CD4-positive, alpha-beta T cell treated with Interleukin-15 for 1 hour (primary cell): ENCODE results near the gene CSPG4.
A peak's percentile ranks its signal among the peaks of the same experiment; 100 is the strongest.
"Not testable (repeated sequence)": the region's sequence is repeated elsewhere in the genome, so short reads cannot be mapped to it uniquely, and the experiment has no call there.

Experiments
- DNase-seq: peaks from one replicate; pipeline ENCODE4 v3.0.0-alpha.2; 2020

Gene CSPG4, protein sequence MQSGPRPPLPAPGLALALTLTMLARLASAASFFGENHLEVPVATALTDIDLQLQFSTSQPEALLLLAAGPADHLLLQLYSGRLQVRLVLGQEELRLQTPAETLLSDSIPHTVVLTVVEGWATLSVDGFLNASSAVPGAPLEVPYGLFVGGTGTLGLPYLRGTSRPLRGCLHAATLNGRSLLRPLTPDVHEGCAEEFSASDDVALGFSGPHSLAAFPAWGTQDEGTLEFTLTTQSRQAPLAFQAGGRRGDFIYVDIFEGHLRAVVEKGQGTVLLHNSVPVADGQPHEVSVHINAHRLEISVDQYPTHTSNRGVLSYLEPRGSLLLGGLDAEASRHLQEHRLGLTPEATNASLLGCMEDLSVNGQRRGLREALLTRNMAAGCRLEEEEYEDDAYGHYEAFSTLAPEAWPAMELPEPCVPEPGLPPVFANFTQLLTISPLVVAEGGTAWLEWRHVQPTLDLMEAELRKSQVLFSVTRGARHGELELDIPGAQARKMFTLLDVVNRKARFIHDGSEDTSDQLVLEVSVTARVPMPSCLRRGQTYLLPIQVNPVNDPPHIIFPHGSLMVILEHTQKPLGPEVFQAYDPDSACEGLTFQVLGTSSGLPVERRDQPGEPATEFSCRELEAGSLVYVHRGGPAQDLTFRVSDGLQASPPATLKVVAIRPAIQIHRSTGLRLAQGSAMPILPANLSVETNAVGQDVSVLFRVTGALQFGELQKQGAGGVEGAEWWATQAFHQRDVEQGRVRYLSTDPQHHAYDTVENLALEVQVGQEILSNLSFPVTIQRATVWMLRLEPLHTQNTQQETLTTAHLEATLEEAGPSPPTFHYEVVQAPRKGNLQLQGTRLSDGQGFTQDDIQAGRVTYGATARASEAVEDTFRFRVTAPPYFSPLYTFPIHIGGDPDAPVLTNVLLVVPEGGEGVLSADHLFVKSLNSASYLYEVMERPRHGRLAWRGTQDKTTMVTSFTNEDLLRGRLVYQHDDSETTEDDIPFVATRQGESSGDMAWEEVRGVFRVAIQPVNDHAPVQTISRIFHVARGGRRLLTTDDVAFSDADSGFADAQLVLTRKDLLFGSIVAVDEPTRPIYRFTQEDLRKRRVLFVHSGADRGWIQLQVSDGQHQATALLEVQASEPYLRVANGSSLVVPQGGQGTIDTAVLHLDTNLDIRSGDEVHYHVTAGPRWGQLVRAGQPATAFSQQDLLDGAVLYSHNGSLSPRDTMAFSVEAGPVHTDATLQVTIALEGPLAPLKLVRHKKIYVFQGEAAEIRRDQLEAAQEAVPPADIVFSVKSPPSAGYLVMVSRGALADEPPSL (N-terminal part only)

DNA sequence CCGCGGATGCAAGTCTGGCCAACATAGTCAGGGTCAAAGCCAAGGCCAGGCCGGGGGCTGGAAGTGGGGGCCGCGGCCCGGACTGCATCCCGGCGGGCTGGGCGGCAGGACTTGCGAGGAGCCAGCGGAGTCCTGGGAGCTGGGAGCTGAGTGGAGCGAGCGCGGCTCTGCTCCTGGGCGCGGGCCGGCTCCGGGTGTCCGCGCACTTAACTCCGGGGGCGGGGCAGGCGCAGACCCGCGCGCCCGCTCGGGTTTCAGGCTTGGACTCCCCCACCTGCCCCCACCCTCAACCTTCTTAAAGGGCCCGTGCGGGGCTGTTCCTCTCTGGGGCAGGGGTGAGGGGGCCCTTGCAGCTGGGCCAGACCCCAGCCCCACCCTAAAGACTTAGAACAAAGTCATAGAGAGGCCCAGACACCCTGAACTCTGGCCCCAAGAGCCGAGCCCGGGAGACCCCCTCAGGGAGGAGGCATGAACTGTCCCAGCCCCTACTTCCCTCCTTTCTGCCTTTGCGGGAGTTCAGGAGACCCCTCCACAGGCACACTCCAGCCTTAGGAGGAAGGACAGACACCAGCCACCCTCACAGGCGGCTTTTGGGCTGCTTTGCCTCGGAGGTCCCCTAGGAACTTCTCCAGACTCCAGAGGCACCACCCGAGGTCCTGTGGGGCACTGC is at the start of gene CSPG4:
Gene CSPG4, minus strand, starts transcription at position 181 of the 670 bp plus-strand sequence. Its CDS starts 93 bp downstream, at position 88.
- no peak for DNase-seq

GRCh38 chr15:75762357-75762718 is 49.7 kb upstream of the CSPG4 start:
- DNase-seq, result not testable (repeated sequence)

- no peak for DNase-seq
Measured at GRCh38 chr15:75761446-75762356, 49.1 kb upstream of the CSPG4 start.

DNA sequence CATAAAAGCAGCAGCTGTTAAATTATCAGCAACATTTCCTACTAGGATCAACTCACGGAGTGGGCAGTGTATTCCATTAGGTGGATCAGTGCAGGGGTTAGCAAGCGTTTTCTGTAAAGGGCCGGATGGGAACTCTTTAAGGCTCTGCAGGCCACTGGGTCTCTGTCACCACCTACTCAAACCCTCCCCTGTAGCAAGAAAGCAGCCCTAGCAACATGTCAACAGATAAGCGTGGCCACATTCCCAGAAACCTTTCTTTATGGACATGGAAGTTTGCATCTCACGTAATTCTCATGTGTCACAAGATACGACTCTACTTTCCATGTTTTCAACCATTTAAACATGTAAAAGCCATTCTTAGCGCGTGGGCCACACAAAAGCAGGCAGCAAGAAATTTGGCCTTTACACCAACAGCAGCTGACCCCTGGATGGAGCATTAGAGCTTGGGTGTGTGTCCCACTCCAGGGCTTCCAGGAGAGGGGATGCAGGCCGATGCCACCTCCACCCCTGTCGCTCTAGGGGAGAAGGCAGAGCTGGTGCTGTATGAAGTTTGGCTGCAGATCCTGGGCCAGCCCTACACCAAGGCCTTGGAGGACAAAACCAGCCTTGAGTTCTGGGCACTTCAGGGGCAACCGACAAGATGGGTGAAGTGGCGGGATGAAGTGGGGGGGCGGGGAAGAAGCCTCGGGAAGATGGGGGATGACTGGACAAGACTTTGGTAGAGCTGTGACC is 48.2 kb upstream of the CSPG4 start:
- DNase-seq, result no peak

DNA sequence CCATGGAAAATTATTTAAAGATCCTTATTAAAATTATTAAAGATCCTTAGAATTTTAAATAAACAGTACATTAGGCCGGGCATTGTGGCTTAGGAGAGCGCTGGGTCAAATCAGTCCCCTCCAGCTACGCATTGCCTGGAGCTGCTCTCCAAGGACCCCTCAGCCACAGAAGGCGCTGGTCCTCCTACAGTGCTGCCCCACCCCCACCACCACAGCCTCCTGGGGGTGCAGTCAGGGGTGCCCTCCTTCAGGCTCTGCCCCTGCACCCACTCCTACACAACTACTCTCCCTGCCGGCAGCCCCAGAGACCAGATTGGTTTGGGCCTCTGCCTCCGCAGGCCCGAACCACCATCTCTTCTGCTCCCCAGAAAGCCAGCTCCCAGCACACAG is 47.5 kb upstream of the CSPG4 start:
- DNase-seq, result not testable (repeated sequence)

DNA sequence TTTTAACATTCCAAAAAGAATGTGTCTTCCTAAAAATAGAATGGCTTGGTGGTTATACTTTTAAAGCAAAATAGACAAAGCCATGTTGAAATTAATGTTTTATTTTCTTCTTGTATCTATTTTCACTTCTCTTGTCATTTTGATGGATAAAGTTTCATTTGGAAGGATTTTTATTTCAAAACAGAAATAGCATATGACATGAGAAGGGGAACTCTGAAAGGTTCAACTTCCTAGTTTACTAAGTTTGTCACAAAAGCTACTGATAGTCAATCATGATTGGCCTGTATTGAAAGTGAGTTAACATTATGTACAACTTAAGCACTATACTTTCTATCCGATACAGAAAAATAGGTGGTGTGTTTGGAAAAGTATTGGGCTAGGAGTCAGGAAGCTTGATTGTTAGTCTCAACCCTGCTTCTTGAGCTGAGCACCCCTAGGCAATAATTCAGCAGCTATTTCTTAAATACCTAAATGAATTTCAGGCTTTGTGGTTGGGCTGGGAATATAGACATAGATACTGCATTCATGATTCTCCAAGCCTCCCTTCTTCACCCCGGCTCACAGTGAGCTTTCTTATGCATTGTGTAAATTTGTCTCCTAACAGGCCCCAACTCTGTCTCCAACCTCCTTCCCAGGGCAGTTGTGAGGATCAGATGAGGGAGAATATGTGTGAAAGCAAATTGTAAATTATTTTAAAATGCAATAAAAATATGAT is 46.9 kb upstream of the CSPG4 start:
- DNase-seq, result no peak

DNA sequence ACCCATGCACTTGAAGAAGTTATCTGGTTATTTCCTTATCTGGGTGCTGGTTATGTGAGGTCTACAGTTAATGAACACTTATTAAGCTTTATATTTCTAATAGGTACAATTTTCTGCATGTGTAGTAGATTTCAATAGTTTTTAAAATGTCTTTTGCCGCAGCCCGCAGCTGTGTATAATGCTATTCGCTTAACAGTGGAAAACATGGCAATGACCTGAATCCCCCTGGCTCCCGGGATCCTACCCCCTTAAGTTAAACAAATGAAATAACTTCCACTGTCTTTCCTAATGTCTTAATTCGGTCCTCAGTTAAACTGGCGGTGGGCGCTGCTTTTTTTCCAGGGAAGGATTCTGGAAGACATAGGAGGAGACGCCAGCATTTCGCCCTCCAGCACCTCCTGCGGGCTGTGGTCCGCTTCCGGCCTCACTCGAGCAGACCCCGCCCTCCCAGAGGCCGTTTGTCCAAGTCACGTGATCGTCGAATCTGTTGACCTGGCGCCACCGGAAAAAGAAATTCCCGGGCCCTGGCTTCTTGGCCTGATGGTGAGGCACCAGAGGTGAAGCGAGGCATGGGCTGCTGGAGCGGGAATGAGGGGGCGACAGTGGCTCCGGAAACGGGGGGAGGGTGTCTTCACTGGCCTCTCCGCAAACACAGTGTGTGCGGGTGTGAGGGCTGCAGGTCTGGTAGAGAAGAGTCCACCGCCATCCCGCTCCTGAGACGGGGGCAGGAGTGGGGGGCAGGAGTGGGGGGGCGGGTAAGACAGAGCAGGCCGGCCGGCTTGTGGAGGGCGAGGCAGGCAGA is 45.6 kb upstream of the CSPG4 start:
- peak; percentile 57 for DNase-seq

DNA sequence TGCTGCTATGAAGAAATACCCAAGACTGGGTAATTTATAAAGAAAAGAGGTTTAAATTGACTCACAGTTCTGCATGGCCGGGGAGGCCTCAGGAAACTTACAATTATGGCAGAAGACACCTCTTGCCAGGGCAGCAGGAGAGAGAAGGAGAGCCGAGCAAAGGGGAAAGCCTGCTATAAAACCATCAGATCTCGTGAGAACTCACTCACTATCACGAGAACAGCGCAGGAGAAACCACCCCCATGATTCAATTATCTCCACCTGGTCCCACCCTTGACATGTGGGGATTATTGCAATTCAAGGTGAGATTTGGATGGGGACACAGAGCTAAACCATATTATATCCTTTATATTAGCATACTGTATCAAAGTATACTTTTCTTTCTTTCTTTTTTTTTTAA is 42.2 kb upstream of the CSPG4 start:
- DNase-seq, result not testable (repeated sequence)

- DNase-seq, result no peak
Measured at GRCh38 chr15:75753145-75753544, 40.5 kb upstream of the CSPG4 start.

- DNase-seq, result no peak
Measured at GRCh38 chr15:75751891-75752290, 39.2 kb upstream of the CSPG4 start.

DNA sequence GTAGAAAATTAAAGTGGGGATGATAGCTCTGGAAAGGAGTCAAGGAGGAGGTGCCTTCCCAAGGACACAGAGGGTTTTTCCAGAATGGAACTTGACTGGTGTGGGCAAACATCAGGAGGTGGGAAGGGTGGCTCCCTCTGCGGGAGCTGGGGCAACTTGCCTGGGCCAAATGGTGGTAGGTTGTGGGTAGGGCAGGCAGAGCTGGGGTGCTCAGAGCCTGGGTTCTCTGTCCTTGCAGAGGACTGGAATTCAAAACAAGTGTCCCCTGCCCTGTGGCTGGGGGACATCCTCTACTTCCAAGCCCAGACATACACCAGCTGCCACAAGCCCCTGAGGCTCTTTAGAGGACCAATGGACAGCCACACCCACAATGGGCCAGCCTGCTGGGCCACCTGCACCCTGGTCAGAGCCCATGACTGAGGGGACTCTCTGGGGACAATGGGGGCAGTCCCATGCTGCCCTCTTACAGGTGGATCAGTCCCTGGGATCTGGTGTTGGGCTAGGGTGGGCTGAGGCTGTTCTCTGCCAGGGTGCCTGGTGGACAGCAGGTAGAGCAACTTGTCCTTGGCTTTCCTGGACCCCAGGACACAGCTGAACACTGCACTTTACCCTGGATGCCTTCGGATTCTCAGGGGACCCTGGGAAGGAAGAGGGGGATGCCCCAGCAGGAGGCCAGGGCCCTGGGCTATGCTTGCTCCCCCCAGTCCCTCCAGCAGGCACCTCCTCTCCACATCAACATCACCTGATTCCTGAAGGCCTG is 38.6 kb upstream of the CSPG4 start:
- no peak for DNase-seq

GRCh38 chr15:75750261-75751050 is 37.8 kb upstream of the CSPG4 start:
- DNase-seq, result no peak

- DNase-seq, result no peak
Measured at GRCh38 chr15:75749820-75750219, 37.2 kb upstream of the CSPG4 start.

- DNase-seq, result peak; percentile 35
Measured at GRCh38 chr15:75748882-75749281, 36.2 kb upstream of the CSPG4 start.

DNA sequence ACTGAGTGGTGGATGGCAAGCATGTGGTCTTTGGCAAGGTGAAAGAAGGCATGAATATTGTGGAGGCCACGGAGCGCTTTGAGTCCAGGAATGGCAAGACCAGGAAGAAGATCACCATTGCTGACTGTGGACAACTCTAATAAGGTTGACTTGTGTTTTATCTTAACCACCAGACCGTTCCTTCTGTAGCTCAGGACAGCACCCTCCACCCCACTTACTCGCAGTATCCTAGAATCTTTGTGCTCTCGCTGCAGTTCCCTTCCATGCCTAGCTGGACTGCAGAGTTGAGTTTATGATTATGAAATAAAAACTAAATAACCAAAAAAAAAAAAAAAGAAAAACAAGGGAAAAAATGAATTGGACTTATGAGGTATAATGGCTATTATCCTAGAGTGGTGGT is 34.5 kb upstream of the CSPG4 start:
- not testable (repeated sequence) for DNase-seq

- no peak for DNase-seq
Measured at GRCh38 chr15:75745305-75745704, 32.7 kb upstream of the CSPG4 start.

DNA sequence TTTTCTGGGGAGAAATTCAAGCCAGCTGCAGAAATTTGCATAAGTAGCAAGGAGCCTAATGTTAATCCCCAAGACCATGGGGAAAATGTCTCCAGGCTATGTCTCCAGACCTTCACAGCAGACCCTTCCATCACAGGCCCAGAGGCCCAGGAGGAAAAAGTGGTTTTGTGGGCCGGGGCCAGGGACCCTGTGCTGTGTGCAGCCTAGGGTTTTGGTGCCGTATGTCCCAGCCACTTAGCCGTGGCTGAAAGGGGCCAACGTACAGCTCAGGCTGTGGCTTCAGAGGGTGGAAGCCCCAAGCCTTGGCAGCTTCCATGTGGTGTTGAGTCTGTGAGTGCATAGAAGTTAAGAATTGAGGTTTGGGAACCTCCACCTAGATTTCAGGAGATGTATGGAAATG is 29.7 kb upstream of the CSPG4 start:
- not testable (repeated sequence) for DNase-seq
